SK-N-SH (cell line): Measurements from ENCODE around the gene ATP7B. TPM values are rescaled to one million over a fixed set of nuclear protein-coding genes. Genes with fewer than 3 reads are reported as not detected.

ENCODE experiments used
- CTCF ChIA-PET: fragments of 300-600, 350-600 bp; formaldehyde crosslinking; extraction: SDS; loops from one replicate; lab custom pipeline; 2021; lab: Yijun Ruan, JAX
- POLR2A ChIA-PET: fragments of 350-600 bp; sonication (Branson Sonifier 250); formaldehyde crosslinking; extraction: SDS; loops from one replicate; lab custom pipeline; 2020; ENCODE audit warnings: antibody characterized with exemption, inconsistent platforms; lab: Yijun Ruan, JAX
- DNase-seq: peaks from one replicate; pipeline ENCODE4 v3.0.0; 2012
- H2AFZ ChIP-seq: fragments of 200-600 bp; sonication (generic); 2 replicates; pipeline ENCODE4 v1.8.1; 2016; ENCODE audit warnings: antibody characterized with exemption, mild to moderate bottlenecking, low read depth
- H3F3A ChIP-seq: fragments of 200-600 bp; sonication (generic); replicated peaks from 2 replicates; pipeline ENCODE3; 2016; ENCODE audit warnings: antibody characterized with exemption, mild to moderate bottlenecking; ENCODE audit not compliant: insufficient read depth
- H3K27ac ChIP-seq, 2 experiments: fragments of 200-500 bp in 1 of 2; fragments of 200-600 bp in 1 of 2; sonication (Bioruptor generic) in 1 of 2; sonication (generic), shearing (Covaris generic) in 1 of 2; 2 replicates each; pipeline versions ENCODE4 v1.5.1 to v1.6.1; 2014 to 2016; ENCODE audit warnings: low read depth in 2 of 2, inconsistent platforms in 1 of 2, low read length in 1 of 2, mild to moderate bottlenecking in 1 of 2, mixed read lengths in 1 of 2
- H3K27me3 ChIP-seq: fragments of 200-600 bp; sonication (generic), shearing (Covaris generic); 2 replicates; pipeline ENCODE4 v1.6.1; 2016; ENCODE audit warnings: mixed run types; ENCODE audit not compliant: insufficient read depth
- H3K36me3 ChIP-seq, 2 experiments: fragments of 200-500 bp in 1 of 2; fragments of 200-600 bp in 1 of 2; sonication (Bioruptor generic) in 1 of 2; sonication (generic) in 1 of 2; replicated peaks in 1 of 2; 2 replicates each; pipeline versions ENCODE3 to v1.5.1; 2014 to 2016; ENCODE audit warnings: low read length in 1 of 2, mild to moderate bottlenecking in 1 of 2; ENCODE audit not compliant: insufficient read depth in 2 of 2, control insufficient read depth in 1 of 2
- H3K4me1 ChIP-seq, 2 experiments: fragments of 200-500 bp in 1 of 2; fragments of 200-600 bp in 1 of 2; sonication (Bioruptor generic) in 1 of 2; sonication (generic), shearing (Covaris generic) in 1 of 2; 2 replicates each; pipeline versions ENCODE4 v1.5.1 to v1.6.1; 2014 to 2016; ENCODE audit warnings: low read depth in 1 of 2, low read length in 1 of 2, mixed run types in 1 of 2; ENCODE audit not compliant: insufficient read depth in 2 of 2, control insufficient read depth in 1 of 2
- H3K4me2 ChIP-seq: fragments of 200-600 bp; sonication (generic), shearing (Covaris generic); 2 replicates; pipeline ENCODE4 v1.6.1; 2017; ENCODE audit warnings: mixed run types
- H3K4me3 ChIP-seq, 2 experiments: fragments of 200-500 bp in 1 of 2; fragments of 200-600 bp in 1 of 2; sonication (Bioruptor generic) in 1 of 2; sonication (generic), shearing (Covaris generic) in 1 of 2; 2 replicates each; pipeline versions ENCODE4 v1.5.1 to v1.8.1; 2014 to 2016; ENCODE audit warnings: low read depth in 2 of 2, inconsistent platforms in 1 of 2, low read length in 1 of 2, mild to moderate bottlenecking in 1 of 2, mixed read lengths in 1 of 2, moderate library complexity in 1 of 2
- H3K79me2 ChIP-seq: fragments of 200-600 bp; sonication (generic); 2 replicates; pipeline ENCODE4 v1.8.1; 2017; ENCODE audit warnings: mild to moderate bottlenecking; ENCODE audit not compliant: insufficient read depth
- H3K9ac ChIP-seq: fragments of 200-600 bp; sonication (generic); 2 replicates; pipeline ENCODE4 v1.6.1; 2017; ENCODE audit warnings: mixed run types
- H3K9me2 ChIP-seq: fragments of 200-600 bp; sonication (generic); 2 replicates; pipeline ENCODE4 v1.6.1; 2017; ENCODE audit warnings: mixed run types
- H3K9me3 ChIP-seq: fragments of 200-600 bp; sonication (generic); 2 replicates; pipeline ENCODE4 v1.6.1; 2017; ENCODE audit warnings: mixed run types, mild to moderate bottlenecking, moderate library complexity
- H4K20me1 ChIP-seq: fragments of 200-600 bp; sonication (generic); 2 replicates; pipeline ENCODE4 v1.6.1; 2017; ENCODE audit warnings: mild to moderate bottlenecking, mixed run types; ENCODE audit not compliant: insufficient read depth
- CHD2 ChIP-seq: fragments of 150-350 bp; IDR thresholded peaks from 2 replicates; pipeline ENCODE4 v1.6.1; 2018; ENCODE audit warnings: low read length; ENCODE audit not compliant: partially characterized antibody
- EP300 ChIP-seq, 2 experiments: IDR thresholded peaks; 2 replicates each; pipeline versions ENCODE4 v1.4.0 to v1.6.1; 2012; ENCODE audit warnings: borderline replicate concordance in 1 of 2, low read depth in 1 of 2, low read length in 1 of 2
- GABPA ChIP-seq: IDR thresholded peaks from 2 replicates; pipeline ENCODE4 v1.4.0; 2012; ENCODE audit warnings: low read depth, mild to moderate bottlenecking
- GATA2 ChIP-seq: sonication (generic); formaldehyde crosslinking; IDR thresholded peaks from 2 replicates; pipeline ENCODE4 v1.5.0; 2020; ENCODE audit warnings: mild to moderate bottlenecking, missing genetic modification reagents
- MEF2A ChIP-seq: IDR thresholded peaks from 2 replicates; pipeline ENCODE4 v1.4.0; 2012; ENCODE audit warnings: low read depth, borderline replicate concordance
- NRF1 ChIP-seq: IDR thresholded peaks from 2 replicates; pipeline ENCODE4 v1.6.1; 2012; ENCODE audit warnings: low read depth, mild to moderate bottlenecking, low read length
- RFX5 ChIP-seq: IDR thresholded peaks from 2 replicates; pipeline ENCODE4 v1.6.1; 2012; ENCODE audit warnings: mild to moderate bottlenecking, improper control_type of control experiment, low read length
- YY1 ChIP-seq: IDR thresholded peaks from 2 replicates; pipeline ENCODE4 v1.4.0; 2012; ENCODE audit warnings: low read depth, mild to moderate bottlenecking
- WGBS: methylation state at CpG from one replicate; pipeline ENCODE4 v1.1.6; 2017; ENCODE audit warnings: low lambda C conversion rate; 5-methylcytosine and 5-hydroxymethylcytosine counted together
- polyA plus RNA-seq, 3 experiments: library from polyadenylated mRNA; depleted of rRNA; stranded (reverse); fragments of >200 nt; gene quantifications; 2 replicates each; pipeline ENCODE4 v1.2.3, GENCODE V29; 2012
- TF ChIP-seq, protein P1 (sequence below): IDR thresholded peaks from 2 replicates; pipeline ENCODE4 v1.6.1; 2012; ENCODE audit warnings: mild to moderate bottlenecking, low read depth, low read length, moderate library complexity
- TF ChIP-seq, protein P2 (sequence below): IDR thresholded peaks from 2 replicates; pipeline ENCODE4; 2012
- TF ChIP-seq, protein P3 (sequence below): fragments of 150-350 bp; IDR thresholded peaks from 2 replicates; pipeline ENCODE4 v1.6.1; 2017; ENCODE audit warnings: antibody characterized with exemption, low read length, low read depth, borderline replicate concordance
- TF ChIP-seq, protein P4 (sequence below): fragments of 200-600 bp; sonication (generic); IDR thresholded peaks from 2 replicates; pipeline ENCODE4 v1.6.1; 2017; ENCODE audit warnings: antibody characterized with exemption, mild to moderate bottlenecking, moderate library complexity
- TF ChIP-seq, protein P5 (sequence below): IDR thresholded peaks from 2 replicates; pipeline ENCODE4 v1.4.0; 2012; ENCODE audit warnings: low read depth, borderline replicate concordance

ATP7B gene
- polyA plus RNA-seq, 1 of the 3 experiments (the other 2 are of a cell fraction), result 4.4 TPM

DNA sequence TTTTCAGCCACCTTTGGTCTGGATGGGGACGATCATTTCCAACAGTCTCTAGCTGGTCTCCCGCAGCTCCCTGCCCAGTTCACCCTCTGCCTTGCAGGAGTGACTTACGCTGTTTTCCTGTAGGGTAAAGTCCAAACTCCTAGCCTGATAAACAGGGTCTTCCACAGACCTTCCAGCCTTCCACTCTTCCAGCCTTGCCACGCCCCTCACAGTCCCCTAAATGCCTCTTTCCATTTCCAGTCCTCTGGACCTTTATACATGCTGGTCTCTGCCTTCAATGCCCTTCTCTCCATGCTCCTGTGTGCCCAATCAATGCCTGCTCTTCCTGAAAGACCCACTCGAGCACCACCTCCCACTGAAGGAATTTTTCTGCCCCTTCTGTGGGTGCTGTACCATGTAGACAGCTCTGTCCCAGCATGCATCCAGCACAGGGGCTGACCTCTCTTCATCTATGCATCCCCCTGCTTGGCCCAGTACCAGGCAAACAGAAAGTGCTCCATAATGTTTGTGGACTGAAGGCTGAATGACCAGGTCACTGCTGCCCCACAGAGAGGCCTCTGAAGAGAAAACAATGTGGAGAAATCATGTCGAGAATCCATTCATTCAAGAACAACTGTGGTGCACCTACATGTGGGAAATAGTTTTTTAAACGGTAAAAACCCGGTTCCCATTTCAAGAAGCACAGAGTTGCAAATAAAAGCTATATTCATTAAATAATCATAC lies 4.6 kb downstream of the ATP7B start:
- Histone ChIP-seq H3K4me3 (no peak overlapping the region), H3K4me1 (peaks cover 3 to 7% of the 10 kb centered on the region in 2 experiments; a peak in 3 of 4 replicates), H3K9me3 (no peaks in the 10 kb centered on the region), H3F3A (no peaks in the 10 kb centered on the region), H3K79me2 (peaks cover 7% of the 10 kb centered on the region; the same call in 1 of the 2 replicates), H2AFZ (no peak overlapping the region), H3K9me2 (no peaks in the 10 kb centered on the region), H3K36me3 (no peaks in the 10 kb centered on the region), H3K9ac (no peak overlapping the region), H3K4me2 (no peak overlapping the region), H4K20me1 (no peaks in the 10 kb centered on the region), H3K27me3 (no peaks in the 10 kb centered on the region), H3K27ac (no peak overlapping the region)
- no peak for DNase-seq
- ChIA-PET CTCF (interaction anchor here (3.9 kb wide), 1 partner anchor 122 kb away, joined by 19 read pairs; the partner anchor contains the start of gene NEK5), POLR2A (no interaction called here)
- WGBS, result 72% methylated on average over 8 of the region's 8 CpGs
- TF ChIP-seq EP300 (IDR thresholded peaks at IDR 0.05; ENCODE audit: borderline replicate concordance in 1 of 2, low read depth in 1 of 2, low read length in 1 of 2) (no peak), GABPA (no peak), MEF2A (no peak), NRF1 (no peak), RFX5 (no peak), CHD2 (no peak), YY1 (no peak), GATA2 (CRISPR knock-in tag) (no peak)
- TF ChIP-seq, protein P1, sequence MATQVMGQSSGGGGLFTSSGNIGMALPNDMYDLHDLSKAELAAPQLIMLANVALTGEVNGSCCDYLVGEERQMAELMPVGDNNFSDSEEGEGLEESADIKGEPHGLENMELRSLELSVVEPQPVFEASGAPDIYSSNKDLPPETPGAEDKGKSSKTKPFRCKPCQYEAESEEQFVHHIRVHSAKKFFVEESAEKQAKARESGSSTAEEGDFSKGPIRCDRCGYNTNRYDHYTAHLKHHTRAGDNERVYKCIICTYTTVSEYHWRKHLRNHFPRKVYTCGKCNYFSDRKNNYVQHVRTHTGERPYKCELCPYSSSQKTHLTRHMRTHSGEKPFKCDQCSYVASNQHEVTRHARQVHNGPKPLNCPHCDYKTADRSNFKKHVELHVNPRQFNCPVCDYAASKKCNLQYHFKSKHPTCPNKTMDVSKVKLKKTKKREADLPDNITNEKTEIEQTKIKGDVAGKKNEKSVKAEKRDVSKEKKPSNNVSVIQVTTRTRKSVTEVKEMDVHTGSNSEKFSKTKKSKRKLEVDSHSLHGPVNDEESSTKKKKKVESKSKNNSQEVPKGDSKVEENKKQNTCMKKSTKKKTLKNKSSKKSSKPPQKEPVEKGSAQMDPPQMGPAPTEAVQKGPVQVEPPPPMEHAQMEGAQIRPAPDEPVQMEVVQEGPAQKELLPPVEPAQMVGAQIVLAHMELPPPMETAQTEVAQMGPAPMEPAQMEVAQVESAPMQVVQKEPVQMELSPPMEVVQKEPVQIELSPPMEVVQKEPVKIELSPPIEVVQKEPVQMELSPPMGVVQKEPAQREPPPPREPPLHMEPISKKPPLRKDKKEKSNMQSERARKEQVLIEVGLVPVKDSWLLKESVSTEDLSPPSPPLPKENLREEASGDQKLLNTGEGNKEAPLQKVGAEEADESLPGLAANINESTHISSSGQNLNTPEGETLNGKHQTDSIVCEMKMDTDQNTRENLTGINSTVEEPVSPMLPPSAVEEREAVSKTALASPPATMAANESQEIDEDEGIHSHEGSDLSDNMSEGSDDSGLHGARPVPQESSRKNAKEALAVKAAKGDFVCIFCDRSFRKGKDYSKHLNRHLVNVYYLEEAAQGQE, result no peak
- TF ChIP-seq, protein P2, sequence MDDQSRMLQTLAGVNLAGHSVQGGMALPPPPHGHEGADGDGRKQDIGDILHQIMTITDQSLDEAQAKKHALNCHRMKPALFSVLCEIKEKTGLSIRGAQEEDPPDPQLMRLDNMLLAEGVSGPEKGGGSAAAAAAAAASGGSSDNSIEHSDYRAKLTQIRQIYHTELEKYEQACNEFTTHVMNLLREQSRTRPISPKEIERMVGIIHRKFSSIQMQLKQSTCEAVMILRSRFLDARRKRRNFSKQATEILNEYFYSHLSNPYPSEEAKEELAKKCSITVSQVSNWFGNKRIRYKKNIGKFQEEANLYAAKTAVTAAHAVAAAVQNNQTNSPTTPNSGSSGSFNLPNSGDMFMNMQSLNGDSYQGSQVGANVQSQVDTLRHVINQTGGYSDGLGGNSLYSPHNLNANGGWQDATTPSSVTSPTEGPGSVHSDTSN, result no peak
- TF ChIP-seq, protein P3, sequence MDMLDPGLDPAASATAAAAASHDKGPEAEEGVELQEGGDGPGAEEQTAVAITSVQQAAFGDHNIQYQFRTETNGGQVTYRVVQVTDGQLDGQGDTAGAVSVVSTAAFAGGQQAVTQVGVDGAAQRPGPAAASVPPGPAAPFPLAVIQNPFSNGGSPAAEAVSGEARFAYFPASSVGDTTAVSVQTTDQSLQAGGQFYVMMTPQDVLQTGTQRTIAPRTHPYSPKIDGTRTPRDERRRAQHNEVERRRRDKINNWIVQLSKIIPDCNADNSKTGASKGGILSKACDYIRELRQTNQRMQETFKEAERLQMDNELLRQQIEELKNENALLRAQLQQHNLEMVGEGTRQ, result no peak
- TF ChIP-seq, protein P4, sequence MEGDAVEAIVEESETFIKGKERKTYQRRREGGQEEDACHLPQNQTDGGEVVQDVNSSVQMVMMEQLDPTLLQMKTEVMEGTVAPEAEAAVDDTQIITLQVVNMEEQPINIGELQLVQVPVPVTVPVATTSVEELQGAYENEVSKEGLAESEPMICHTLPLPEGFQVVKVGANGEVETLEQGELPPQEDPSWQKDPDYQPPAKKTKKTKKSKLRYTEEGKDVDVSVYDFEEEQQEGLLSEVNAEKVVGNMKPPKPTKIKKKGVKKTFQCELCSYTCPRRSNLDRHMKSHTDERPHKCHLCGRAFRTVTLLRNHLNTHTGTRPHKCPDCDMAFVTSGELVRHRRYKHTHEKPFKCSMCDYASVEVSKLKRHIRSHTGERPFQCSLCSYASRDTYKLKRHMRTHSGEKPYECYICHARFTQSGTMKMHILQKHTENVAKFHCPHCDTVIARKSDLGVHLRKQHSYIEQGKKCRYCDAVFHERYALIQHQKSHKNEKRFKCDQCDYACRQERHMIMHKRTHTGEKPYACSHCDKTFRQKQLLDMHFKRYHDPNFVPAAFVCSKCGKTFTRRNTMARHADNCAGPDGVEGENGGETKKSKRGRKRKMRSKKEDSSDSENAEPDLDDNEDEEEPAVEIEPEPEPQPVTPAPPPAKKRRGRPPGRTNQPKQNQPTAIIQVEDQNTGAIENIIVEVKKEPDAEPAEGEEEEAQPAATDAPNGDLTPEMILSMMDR, result no peak
- TF ChIP-seq, protein P5, sequence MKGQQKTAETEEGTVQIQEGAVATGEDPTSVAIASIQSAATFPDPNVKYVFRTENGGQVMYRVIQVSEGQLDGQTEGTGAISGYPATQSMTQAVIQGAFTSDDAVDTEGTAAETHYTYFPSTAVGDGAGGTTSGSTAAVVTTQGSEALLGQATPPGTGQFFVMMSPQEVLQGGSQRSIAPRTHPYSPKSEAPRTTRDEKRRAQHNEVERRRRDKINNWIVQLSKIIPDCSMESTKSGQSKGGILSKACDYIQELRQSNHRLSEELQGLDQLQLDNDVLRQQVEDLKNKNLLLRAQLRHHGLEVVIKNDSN, result no peak
